GM18508 (cell line): Measurements from ENCODE around the gene RPTOR.

Source experiments
- ATAC-seq: cut with Tn5 transposase; IDR thresholded peaks from one replicate; pipeline ENCODE4 v1.9.1; 2021; ENCODE audit warnings: moderate number of reproducible peaks; ENCODE audit not compliant: insufficient read depth, unreplicated experiment

Gene RPTOR

DNA sequence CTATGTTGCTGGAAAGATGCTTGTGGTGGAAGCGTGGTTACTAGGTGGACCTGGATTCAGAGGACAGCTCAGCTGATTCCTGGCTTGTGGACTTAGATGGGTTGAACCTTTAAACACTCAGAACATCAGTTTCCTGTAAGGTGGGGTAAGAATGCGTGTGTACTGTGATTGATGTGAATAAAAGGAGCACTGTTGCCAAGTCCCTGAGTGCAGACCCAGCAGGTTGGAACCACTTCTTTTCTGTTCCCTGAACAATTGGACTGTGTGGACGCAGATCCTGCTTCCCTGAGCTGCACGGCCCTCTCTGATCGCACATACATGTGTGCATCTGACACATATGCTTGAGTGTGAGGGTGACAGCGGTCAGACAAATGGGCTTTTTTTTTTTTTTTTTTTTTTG lies 37.5 kb downstream of the RPTOR start:
- no peak for ATAC-seq

- ATAC-seq: no peak
Measured at GRCh38 chr17:80584176-80584905, 39.7 kb downstream of the RPTOR start.

DNA sequence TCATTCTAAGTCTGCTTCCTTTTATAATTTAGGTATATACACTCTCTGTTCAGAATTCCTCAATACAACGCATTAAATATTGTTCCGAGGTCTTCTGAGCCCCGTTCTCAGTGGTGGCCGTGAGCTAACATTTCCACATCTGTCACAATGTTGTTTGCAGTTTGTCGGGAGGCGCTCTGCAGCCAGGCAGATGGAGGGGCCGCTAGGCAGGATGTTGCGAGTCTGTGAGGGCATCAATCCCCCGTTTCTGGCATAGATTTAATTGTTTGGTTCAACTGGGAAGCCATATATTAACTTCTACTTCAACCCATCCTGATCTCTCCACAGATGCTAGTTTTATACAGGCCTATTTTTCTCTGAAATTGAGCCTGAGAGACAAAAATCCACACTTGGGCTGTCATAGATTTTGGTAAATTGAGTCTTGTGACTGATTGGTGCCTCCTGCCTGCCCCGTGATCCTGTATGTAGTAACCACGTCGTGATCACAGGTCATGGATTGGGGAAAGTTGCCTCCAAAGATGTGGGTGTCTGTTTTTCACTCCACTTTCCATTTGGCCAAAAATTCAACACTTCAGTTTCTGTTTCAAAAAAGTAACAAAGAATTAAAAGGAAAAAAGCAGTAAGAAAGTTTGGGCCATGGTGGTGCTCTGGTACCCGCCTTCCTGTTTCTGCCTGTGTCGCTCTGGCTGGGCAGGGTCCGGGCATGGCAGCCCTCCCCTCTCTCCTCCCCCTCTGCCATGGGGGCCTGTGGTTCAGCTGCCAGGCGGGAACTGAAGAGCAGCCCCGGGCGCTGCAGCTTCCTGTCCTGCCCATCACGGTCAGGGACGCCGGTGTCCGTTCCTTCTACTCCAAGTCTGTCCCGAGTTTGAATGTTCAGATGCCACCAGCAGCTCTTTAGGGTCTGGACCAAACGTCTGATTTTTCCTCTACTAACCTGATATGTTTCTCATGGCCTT lies 41.5 kb downstream of the RPTOR start:
- no peak for ATAC-seq

DNA sequence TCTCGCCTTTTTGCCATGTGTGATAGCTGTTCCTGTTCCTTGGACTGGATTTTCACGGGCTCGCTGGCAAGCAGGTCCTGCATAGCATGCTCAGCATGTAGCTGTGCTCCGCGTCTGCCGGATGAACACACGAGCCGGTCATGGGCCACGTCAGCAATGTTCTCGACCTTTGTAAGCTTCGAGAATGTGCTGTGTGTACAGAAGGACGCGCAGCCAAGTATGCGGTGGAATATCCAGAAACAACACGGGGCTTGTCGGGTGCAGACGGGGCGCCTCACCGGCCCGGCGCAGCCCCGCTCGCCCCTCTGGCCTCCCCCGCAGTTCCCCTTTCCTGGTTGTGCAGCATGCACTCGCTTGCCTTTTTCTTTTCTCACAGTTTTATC lies 42.2 kb downstream of the RPTOR start:
- no peak for ATAC-seq

DNA sequence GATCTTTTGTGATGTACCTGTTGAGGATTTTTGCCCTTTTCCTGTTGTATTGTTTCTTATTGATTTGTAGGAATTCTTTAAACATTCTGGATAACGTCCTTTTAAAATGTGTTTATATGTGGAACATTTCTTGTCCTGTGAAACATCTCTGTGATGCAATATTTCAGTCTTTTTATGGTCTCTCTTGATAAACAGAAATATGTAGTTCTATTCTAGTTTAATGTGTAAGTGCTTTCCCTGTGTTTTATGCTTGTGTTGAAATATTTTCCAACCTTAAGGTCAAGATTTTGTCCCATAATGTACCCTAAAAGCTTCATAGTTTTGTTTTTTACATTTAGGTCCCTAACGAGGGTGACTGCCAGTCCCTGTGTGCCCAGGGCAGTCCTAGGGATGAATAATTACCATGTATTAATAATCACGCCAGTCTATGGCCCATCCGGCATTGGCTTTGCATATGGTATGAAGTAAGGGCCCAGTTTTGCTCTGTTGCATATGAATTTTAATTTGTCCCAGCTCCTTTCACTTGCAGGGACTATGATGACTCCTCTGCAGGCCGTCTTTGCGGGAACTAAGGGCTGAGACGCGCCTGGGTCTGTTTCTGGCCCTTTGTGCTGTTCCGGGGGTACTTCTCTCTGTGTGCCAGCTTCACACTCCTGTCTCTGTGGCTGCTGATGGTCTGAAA lies 44.2 kb downstream of the RPTOR start:
- ATAC-seq: no peak

DNA sequence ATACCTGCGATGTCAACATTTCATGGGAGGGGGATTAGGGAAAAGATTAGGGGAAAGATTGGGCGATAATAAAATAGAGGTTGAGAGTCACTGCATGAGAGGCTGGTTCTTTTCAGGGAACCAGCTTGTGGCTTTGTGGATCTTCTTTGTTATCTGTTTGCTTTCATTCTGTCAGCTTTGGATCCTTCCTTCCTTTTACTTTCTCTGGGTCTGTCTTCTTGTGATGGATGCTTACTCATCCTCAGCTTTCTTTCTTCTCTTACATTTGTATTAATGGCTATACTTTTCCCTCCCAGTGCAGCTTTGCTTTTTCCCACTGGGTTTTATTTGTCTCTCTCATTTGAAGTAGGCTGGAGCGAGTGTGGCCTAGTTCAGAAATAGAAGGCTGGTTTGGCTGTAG lies 47.1 kb downstream of the RPTOR start:
- no peak for ATAC-seq

- ATAC-seq: no peak
Measured at GRCh38 chr17:80592243-80592642, 47.6 kb downstream of the RPTOR start.

- ATAC-seq: no peak
Measured at GRCh38 chr17:80593181-80593580, 48.5 kb downstream of the RPTOR start.

DNA sequence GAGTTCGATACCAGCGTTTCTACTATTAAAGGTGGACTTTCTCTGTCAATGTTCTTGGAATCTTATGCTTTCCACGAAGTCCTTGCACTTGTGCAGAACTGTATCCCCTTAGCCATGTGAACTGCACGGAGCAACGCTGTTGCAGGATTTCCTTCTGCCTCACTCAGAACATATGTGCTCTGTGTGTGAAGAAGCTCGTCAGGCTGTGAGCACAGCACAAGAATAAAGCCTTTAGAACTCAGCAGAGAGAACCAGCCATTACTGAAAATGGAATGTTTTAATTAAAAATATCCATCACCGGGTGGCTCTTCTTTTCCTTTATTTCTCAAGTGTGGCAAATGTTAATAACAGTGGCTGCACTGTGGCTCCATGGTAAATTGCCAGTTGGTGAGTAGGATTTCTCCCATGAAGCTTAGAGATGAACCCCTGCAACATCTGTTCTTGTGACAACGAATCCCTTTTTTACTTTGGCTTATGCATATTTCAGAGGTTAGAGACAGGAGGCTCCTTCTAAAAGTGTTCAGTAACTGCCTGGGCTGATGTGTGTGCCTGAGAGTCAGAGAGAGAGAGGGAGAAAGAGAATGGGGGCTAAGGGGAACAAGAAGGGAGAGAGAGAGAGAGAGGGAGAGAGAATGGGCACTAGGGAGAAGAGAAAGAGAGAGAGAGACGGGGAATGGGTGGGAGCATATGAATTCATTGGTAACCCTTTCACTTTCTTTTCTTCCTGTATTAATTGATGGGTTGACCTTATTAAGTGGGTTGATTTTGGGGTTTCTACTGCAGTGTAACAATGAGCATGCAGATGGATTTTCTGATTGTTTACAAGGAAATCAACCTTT lies 50.0 kb downstream of the RPTOR start:
- no peak for ATAC-seq

DNA sequence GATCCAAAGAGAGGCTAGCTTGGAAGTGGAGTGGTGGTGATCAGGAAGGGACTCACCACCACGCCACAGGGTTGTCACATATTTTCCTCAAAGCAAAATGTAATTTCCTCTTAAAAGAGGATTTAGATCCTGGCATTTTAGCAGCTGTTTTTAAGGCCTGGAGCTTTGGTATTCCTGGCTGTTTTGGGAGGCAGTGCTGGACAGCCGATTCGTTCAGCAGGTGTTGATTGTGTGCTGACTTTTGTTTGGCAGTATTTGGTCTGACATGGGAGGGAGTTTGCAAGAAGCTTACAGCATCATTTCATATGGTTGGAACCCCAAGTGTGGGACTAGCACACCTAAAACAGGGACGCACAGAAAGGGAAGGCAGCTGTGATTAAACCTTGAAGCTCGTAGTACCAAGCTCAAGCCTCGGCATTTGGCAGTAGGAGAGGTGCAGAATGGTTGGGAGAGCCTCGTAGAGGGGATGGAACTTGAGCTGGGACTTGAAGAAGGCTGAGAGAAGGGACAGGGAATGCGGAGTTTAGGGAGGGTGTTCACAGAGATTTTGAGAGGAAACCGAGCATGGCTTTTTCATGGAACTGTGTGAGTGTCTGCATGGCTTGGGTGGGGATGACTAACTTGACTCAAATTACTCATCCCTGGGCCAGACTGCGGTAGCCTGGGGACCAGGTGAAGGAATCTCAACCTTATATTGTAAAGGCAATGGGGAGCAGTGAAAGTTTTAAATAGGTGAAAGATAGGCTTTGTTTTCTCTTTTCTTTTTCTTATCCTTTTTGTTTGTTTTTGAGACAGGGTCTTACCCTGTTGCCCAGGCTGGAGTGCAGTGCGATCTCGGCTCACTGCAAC lies 52.3 kb downstream of the RPTOR start:
- no peak for ATAC-seq

GRCh38 chr17:80598813-80599545 lies 54.3 kb downstream of the RPTOR start:
- no peak for ATAC-seq

DNA sequence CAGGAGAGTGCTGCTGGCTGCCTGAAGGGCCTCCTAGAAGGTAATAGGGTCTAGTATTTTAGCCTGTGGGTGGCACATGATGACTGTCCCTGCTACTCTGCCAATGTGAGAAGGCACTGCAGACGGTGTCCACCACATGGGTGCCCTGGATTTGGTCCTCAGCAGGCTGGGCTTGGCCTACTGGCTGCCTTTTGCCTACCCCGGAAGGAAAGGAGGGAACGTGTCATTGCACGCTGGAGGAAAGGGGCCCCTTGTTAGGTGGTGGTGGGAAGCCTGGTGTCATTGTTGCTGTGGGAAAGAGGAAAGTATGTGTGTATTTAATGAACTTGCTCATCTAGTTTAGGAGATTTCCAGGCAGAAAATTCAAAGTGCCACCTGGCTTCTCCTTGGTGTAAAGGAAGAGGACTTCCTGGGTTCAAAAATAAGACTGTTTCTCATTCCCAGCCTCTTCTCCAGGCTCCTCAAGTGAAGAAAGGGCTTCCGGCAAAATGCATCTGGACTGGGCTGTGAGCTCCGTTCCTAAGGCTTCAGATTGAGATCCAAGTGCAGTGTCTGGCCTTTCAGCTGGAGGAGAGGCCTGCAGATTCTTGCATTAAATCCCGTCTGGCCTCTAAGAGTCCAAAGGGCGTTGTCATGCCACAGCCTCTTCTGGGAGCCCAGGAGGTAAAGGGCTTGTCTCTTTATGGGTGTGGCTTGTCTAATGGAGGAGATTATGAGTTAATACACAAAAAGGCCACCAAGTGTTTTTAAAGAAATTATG lies 55.1 kb downstream of the RPTOR start:
- no peak for ATAC-seq

GRCh38 chr17:80601146-80601545 lies 56.5 kb downstream of the RPTOR start:
- ATAC-seq: no peak

DNA sequence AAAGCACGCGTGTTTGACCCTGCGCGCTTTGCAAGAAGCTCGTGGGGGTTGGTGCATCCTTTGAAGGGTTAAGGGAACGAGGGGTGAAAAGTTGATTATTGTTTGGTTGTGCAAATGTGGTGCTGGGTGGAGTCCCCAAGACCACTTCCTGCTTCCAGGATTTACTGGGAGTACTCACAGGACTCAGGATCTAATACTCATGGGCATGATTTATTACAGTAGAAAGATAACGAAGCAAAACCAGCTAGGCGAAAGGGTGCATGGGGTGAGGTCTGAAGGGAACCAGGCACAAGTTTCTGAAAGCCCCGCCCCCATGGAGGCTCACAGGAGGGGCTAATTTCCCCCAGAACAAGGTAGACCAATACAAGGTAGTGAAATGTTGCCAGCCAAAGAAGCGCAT lies 58.8 kb downstream of the RPTOR start:
- ATAC-seq: no peak

DNA sequence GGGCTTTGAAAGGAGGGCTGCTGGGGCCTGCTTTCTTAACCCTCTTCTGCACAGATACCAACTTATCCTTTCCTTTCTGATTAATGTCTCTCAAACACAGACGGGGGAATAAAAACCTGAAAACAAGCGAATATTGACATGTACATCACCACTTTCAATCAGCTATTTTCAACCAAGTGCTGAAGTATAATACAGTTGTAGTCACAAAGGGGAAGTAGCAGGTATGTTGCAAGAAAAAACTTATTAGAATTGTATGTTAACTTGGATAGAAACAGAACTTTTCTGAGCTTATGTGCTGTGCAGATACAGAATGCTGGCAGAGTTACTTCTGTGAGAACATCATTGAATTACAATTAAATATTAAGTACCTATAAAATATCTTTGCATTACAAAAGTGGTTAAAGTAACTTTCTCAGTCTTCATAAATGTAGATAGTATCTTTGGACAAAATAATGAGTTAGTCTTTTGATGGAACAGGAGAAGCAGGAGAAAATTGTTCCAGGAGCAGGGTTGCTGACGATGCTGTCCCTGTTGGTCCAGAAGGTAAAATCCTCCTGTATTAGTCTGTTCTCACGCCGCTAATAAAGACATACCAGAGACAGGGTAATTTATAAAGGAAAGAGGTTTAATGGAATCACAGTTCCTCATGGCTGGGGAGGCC lies 59.5 kb downstream of the RPTOR start:
- no peak for ATAC-seq

GRCh38 chr17:80604670-80605010 lies 60.0 kb downstream of the RPTOR start:
- ATAC-seq: no peak

DNA sequence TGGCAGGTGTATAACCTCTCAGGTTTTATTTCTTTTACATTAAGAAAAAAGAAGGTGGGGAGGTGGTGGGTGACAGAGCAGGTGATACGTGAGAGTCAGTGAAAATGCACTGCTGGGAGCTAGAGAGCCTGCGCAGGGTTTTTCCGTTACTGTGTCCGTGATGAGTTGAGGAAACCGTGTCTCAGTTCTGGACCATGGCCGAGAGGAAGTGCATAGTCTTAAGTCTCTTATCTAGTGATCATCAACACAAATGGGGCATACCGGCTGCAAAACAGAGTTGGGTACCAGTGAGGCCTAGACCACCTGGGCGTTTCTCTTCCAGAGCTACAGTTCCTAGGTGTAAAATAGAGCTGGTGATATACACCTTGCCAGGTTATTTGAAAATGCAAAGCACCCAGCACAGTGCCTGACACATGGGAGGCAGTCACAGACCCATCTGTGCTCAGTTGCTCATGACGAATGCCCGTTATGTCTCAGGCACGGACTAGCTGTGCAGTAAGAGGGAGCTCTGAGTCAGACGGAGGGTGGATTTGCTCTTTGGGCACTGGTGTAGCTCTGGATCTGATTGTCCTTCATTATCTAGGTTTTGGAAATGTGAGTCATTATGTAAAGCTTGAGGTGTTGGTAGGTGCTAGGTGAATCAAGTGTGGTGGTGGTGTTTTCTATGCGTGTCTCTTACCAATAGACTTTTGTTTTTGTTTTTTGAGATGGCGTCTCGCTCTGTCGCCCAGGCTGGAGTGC lies 60.9 kb downstream of the RPTOR start:
- no peak for ATAC-seq
